HG02973 (cell line): ENCODE results near the gene RNMT.
"Not testable (repeated sequence)": the region's sequence is repeated elsewhere in the genome, so short reads cannot be mapped to it uniquely, and the experiment has no call there.

Source experiments
- ATAC-seq: cut with Tn5 transposase; IDR thresholded peaks from one replicate; pipeline ENCODE4 v1.9.1; 2021; ENCODE audit warnings: moderate library complexity; ENCODE audit not compliant: unreplicated experiment

Gene RNMT

DNA sequence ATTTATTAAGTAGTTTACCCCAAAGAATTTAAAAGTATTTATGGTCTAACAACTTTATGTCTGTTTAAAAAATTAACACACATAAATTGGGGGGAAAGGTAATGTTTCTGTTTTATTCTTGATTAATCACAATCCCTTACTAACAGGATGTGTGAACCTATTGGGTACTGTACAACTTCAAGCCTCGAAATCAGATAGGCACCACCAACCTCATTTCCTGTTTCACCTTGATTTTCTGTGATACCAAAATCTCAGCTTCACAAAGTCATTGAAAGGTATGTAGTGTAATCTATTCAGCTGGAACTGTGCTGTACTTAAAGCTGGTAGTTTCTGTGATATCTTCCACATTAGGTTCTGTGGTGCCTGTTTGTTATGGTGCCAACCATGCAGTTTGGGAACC lies 4.0 kb downstream of the RNMT start:
- no peak for ATAC-seq

DNA sequence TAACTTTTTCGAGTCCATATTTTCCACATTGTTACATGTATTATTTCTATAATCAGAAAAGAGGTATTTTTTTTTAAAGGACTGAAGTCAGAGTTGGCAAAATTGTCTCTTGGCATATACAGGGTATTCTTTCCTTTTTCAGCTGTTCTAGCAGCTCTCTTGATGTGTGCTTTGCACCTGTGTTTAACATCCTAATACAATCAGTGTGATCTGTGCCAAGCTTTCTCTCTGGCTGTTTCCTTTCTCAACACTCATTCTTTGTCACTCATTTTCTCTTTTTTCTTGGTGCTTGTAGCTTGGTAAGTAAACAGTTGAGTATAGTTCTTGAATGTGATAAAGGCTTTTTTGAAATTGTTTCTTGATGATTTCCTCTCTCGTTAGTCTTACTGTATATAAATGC lies 9.2 kb downstream of the RNMT start:
- ATAC-seq, result no peak

DNA sequence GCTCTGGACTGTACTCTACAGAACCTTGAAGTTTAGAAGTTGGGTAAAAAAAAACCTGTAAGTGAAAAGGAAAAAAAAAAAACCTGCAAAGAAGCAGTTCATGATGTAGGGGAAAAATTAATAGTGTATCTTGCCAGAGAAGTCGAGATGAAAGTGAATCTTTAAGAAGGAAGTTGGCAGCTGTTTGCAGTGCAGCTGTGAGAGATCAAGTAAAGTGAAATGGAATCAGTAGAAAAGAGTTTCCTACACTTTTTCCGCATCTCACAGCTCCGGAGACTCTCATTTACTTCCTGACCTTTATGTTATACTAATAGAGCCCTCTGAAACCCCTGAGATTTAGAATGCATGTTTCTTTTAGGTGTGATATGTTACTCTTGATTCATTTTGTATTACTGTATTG lies 19.2 kb downstream of the RNMT start:
- no peak for ATAC-seq

DNA sequence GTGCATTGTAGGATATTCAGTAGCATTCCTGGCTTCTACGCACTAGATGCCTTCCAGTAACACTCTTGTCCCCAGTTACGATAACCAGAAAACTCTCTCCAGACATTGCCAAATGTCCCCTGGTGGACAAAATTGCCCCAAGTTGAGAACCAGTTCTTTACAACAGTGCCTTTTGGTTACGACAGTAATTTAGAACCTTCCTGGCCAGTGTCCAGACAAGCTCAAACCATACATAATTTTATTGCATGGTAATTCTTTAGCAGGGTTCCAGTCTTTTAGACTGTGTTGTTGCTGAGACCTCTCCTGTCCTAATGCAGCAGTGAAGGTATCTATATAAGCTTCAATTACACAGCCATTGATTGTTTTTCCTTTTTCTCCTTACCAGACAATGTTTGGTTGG lies 20.2 kb downstream of the RNMT start:
- no peak for ATAC-seq

DNA sequence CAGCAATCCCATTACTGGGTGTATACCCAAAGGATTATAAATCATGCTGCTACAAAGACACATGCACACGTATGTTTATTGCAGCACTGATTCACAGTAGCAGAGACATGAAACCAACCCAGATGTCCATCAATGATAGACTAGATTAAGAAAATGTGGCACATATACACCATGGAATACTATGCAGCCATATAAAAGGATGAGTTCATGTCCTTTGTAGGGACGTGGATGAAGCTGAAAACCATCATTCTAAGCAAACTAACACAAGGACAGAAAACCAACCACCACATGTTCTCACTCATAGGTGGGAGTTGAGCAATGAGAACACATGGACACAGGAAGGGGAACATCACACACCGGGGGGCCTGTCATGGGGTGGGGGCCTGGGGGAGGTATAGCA lies 25.1 kb downstream of the RNMT start:
- ATAC-seq, result not testable (repeated sequence)

DNA sequence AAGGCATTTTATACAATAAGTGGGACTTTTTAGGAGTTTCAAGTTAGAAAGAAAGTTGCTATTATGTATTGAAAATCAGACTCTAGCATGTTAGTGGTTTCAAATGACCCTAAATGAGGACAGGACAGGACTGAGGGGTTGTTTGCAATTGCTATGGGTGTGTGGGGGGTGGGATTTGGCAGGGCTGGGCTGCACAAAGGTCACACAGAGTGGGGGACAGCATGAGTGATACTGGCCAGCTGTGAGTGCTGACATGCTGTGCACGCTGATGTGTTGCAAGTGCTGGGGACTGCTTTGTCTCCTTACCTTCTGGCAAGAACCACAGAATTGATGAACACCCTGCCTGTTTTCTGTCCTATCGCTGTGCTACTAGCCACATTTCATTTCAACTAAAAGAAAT lies 29.8 kb downstream of the RNMT start:
- ATAC-seq, result no peak

DNA sequence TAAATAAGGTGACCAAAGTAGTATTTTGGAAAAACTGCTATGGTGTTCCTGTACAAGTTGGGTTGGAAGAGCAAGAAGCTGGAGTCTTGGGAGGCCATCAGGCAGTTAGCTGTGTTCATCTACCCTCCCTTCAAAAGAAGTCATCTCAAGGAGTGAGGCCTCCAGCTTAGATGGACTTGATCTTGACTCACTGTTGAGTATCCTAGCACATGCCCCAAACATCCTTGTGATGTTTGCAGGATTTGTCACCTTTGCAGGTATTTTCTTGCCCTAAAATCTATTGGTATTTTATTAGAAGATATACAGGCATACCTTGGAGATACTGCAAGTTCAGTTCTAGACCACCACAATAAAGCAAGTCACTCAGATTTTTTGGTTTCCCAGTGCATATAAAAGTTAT lies 30.2 kb downstream of the RNMT start:
- no peak for ATAC-seq

DNA sequence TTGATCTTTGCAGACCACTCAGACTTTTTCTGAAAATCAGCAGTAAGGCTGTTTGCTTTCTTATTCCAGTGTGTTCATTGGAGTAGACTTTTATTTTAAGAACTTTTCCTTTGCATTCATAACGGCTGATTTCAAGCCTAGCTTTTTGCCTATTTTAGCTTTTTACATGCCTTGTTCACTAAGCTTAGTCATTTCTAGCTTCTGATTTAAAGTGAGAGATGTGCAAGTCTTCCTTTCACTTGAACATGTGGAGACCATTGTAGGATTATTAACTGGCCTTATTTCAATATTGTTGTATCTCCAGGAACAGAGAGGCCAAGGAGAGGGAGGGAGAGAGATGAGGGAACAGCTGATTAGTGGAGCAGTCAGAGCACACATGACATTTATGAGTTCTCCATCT lies 32.1 kb downstream of the RNMT start:
- no peak for ATAC-seq

DNA sequence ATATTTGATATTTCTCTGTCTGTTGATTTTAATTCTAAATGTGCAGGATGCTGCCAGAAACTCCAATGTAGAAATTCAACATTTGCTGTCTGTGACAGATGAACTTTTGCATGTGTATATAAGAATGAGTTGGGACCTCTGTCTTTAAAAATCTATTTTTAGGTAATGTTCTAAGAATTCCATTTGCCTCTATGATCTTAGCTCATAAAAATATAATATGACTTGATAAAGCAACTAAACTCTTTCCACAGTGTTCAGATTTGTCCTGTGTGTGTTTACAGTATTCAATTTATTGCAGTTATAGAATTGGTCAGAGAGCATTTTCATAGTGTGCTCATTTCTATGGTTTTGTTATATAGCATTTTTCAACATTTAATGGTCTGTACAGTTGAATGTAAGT lies 33.6 kb downstream of the RNMT start:
- no peak for ATAC-seq

DNA sequence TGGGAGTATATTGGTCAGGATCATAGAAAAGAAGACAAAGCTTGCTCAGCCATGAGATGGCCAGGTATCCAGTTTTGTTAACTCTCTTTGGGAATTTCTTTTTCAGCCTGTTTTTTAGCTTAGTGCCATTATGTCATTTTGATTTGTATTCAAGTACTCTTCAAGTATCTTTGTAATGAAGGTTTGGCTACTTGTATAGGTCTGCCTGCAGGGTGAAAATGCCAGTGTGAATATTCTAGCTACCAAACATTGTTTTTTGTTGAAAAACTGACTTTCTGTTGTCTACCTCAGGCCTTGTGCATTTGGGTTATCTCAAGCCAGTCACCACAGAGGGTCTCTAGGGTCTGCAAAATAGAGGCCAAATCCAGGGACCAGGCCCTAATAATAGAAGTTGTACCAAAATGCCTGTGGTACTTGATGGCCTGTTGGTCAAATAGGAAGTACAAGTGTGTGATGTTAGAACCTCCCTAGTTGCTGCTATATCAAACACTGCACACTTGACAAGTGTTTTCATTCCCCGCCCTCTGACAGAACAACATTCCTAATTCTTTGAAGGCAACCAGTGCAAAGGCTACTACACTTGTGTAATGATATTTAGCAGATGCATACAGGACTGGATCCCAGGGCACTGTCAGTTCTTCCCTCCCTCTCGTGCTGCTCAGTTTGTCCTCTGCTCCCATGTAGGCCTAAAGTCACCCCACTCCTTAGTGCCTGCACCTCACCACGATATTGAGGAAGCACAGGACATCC lies 36.4 kb downstream of the RNMT start:
- ATAC-seq, result no peak

DNA sequence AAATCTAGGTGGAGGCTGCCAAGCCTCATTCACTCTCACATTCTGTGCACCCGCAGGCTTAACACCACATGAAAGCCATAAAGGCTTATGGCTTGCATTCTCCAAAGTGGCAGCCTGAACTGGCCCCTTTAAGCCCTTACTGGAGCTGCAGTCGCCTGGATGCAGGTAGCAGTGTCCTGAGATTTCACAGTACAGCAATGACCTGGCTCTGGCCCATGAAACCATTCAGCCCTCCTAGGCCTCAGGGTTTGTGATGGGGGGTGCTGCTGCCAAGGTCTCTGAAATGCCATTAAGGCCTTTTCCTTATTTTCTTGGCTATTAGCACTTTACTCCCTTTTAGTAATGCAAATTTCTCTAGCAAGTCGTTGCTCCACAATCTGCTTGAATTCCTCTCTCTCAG lies 48.6 kb downstream of the RNMT start:
- ATAC-seq, result no peak

DNA sequence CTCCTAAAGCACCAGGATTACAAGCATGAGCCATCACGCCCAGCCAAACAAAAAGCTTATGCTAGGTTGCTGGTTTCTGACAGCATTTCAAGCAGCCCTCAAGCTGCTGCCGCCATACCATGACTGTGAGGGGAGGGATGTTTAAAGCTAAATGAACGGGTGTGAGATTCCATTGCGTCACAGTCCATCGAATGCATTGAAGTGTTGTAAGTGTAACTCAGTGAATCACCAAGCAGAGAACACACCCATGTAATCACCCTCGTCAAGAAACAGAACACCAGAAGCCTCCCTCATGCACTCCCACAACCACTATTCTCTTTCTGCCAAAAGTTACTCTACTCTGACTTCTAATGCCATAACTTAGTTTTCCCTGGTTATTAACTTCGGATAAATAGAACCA lies 64.7 kb downstream of the RNMT start:
- no peak for ATAC-seq

DNA sequence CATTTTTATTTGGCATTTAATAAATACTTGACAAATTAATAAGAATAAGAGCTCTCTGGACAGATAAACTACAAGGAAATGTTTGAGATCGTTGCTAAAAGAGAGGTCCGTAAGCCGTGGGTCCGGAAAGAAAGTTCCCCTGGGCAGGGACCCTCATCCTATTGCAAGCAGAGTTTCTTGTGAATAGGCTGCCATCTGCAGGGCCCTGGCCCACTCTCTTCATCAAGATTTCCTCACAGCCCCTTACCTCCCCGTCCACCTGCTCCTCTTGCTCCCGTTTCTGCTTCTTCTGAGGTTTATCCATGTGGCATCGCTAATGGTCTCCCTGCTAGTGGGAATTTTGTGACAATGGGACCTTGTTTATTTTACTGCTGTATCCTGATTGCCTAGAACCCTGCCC lies 67.3 kb downstream of the RNMT start:
- ATAC-seq, result no peak

DNA sequence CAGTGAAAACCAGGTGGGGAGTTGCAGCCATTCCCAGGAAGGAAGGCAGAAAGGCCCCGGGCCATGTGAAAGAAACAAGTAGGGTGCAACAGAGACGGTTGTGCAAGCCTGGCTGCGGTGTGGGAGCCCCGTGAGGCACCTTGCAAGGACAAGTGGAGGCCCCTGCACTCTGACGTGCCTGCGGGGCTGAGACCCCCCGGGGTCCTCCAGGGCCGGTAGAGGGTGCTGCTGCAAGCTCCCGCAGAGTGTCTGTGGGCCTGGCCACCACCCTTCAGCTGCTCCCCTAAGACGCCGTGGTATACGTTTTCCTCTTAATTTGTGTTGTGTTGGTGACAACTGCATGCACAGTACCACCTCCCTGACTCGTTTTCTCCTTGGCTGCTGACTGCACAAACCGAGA lies 70.0 kb downstream of the RNMT start:
- ATAC-seq, result no peak

DNA sequence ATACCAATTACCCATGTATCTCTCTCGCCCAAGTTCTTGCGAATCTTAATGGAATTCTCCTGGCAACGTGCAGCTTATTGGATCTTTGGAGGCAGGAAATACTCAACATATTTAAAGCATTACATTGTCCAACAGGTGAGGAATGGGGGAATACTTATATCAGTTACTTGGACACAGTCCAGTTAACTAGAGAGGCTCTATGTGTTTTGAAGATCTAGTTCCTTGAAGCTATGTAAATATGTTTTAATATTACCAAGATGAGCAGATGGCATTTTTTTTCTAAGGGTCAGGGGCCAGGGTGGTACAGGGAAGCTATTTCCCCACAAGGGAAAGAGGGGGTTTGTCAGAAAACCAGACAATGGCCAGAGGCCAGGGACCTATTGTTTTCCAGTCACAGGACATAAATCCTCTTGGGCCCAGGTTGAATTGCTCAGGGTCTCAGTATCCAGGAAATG lies 70.7 kb downstream of the RNMT start:
- no peak for ATAC-seq

DNA sequence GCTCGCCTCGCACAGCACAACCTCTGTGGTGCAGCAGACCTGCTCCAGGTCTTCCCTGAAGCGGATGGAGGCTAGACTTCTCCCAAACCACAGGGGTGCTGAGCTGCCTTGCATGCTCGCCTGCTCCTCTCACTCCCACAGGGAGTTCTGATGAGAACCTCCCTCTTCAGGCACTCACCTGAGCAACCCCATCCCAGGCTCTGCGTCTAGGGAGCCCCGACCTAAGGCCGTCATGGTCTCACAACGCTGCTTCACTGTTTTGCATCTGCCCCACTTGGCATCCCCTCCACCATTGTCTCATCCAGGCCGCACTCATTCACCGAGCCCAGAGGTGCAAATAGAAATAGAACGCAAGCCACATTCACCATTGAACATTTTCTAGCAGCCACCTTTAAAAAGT lies 72.9 kb downstream of the RNMT start:
- ATAC-seq, result no peak

DNA sequence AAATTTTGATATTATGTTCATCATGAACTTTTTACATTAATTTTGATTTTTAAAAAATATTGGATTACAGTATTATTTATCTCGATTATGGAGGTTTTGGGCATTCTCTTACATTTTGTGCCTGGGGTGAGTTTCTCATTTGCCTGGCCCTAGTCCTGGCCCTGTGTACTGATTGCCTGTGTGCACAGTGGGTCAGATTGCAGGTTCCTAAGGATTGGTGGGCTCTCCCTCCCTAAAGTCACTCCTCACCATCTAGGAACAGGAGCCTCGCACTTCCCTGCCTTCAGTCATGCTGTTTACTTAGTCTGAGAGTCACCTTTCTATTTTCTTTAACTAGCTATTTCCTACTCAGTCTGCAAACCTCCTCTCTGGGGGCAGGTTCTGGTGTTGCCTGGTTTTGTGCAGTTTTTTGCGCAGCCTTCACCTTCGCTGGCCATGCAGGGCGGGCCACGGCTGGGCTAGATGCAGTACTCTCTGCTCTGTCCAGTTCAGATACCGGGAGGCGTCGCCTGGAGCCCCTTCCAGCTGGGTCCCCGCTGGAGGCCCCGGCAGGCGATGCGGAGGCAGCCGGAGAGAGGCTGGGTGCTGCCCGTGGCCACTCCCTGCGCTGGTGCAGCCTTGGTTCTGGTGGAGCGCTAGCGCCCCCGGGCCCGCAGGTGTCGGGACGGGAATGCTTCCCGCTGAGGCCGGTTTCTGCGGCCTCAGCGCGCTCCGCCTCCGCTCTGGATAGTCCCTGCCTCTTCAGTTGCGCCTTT lies 74.2 kb downstream of the RNMT start:
- ATAC-seq, result no peak

DNA sequence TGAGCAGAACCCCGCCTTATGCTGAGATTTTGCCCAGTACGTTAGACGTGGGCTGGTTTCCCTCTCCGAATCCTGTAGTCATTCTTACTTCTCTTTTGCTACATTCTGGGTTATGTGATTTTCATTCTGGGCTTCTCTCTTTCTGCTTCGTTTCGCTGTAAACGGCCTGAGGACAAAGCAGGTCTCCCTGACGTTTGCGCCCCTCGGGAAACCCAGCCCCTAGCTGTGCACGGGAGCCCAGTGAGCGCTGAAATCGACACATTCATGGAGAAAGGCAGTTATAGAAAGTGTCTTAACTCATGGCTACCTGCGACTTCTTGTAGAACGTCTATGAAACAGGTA lies 74.8 kb downstream of the RNMT start:
- ATAC-seq, result no peak

DNA sequence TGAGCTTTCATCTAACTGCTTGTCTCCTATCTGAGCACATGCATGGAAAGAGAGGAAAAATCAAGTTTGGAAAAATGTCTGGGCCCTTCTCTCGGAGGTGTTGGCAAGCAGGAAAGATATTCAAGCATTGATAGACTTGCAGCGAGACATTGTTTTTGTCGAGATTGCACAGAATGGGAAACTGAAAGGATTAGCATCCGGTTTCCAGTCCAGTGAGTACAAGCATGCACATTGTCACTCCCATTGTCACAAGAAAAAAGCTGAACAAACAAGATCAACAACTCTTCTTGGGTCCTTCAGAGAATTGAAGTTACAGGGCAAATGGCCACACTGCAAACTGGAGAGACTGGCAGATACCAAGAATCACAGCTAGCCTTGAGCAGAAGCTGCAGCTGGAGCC lies 77.8 kb downstream of the RNMT start:
- no peak for ATAC-seq

DNA sequence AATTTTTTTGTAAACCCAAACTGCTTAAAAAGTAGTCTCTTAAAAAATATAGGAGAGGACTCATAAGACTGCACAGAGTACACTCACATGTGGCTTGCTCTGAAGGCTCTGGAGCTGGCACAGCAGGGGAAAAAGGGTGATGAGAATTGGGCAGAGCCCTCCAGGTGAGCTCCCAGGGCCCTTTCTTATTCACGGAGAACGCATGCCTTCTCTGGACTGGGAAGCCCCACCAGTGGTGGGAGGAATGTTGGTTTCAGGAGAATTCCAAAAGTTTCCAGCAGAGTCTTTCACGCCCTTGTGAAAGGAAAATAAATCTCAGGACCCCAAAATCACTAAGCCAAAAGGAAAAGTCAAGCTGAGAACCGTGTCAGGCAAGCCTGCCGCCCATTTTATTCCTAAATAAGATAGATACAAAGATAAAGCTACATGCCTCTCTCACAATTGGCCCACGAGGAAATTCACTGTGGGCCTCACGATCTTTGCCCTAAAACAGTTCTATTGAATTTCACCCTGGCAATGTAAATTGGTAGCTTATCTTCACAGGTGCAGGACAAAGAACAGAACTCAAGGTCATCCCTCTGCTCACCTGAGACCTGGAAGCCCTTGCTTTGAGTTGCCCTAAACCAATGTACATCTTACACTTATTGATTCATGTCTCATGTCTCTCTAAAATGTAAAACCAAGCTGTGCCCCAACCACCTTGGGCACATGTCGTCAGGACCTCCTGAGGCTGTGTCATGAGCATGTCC lies 82.0 kb downstream of the RNMT start:
- no peak for ATAC-seq

DNA sequence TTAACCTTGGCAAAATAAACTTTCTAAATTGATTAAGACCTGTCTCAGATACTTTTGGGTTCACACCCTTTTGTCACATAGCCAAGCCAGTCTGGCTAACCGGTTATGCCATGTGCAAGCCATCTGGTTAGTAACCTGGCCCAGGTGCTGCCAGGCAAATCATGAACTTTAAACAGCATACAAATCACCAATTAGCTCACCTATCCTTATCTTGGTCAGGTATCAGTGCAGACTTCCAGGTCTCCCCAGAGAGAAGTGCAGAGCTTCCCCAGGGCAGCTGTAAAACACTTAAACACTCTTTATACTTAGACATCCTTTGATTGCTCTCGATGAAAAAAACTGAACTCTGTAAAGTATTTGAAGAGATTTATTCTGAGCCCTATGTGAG lies 82.6 kb downstream of the RNMT start:
- ATAC-seq, result no peak
